KG1 (cell line): ENCODE measurements around the gene ENTPD5.
"Not testable (repeated sequence)": the region's sequence is repeated elsewhere in the genome, so short reads cannot be mapped to it uniquely, and the experiment has no call there.

Experiments
- DNase-seq: peaks from one replicate; lab custom pipeline; 2025; lab: John Stamatoyannopoulos, UW

The ENTPD5 gene

GRCh38 chr14:73944432-73945158 is 74.5 kb downstream of the ENTPD5 start:
- no peak for DNase-seq

- DNase-seq = no peak
Measured at GRCh38 chr14:73943083-73943482, 76.0 kb downstream of the ENTPD5 start.

- DNase-seq = no peak
Measured at GRCh38 chr14:73942180-73942579, 76.9 kb downstream of the ENTPD5 start.

GRCh38 chr14:73937012-73937411 is 82.1 kb downstream of the ENTPD5 start:
- DNase-seq = no peak

GRCh38 chr14:73936548-73936947 is 82.5 kb downstream of the ENTPD5 start:
- DNase-seq = no peak

GRCh38 chr14:73935666-73936065 is 83.4 kb downstream of the ENTPD5 start:
- no peak for DNase-seq

- DNase-seq = no peak
Measured at GRCh38 chr14:73924337-73924736, 94.8 kb downstream of the ENTPD5 start.

GRCh38 chr14:73919457-73919856 is 99.6 kb downstream of the ENTPD5 start:
- not testable (repeated sequence) for DNase-seq

- no peak for DNase-seq
Measured at GRCh38 chr14:73916324-73916723, 102.8 kb downstream of the ENTPD5 start.

GRCh38 chr14:73913256-73913655 is 105.8 kb downstream of the ENTPD5 start:
- no peak for DNase-seq

- DNase-seq = no peak
Measured at GRCh38 chr14:73909681-73910080, 109.4 kb downstream of the ENTPD5 start.
